IMR-90 (cell line): ENCODE results near the gene PPP3CA.

ENCODE experiments used
- BHLHE40 ChIP-seq: fragments of 150-350 bp; IDR thresholded peaks from 2 replicates; pipeline ENCODE4 v1.6.1; 2016; ENCODE audit warnings: mild to moderate bottlenecking, low read depth, low read length
- CHD1 ChIP-seq: IDR thresholded peaks from 2 replicates; pipeline ENCODE4 v1.6.1; 2012; ENCODE audit warnings: low read depth, low read length, improper control_type of control experiment
- POLR2A ChIP-seq: IDR thresholded peaks from 2 replicates; pipeline ENCODE4 v1.6.1; 2012; ENCODE audit warnings: mild to moderate bottlenecking, low read depth, low read length
- RFX5 ChIP-seq: IDR thresholded peaks from 2 replicates; pipeline ENCODE4 v1.8.0; 2012; ENCODE audit warnings: low read depth, mild to moderate bottlenecking, low read length, moderate library complexity
- SMC3 ChIP-seq: fragments of 150-350 bp; IDR thresholded peaks from 2 replicates; pipeline ENCODE4 v1.6.1; 2016; ENCODE audit warnings: low read depth, mild to moderate bottlenecking, antibody characterized with exemption, low read length, moderate library complexity
- TF ChIP-seq, protein P1 (sequence below): conservative IDR thresholded peaks from 2 replicates; pipeline ENCODE4 v1.5.1; 2012; ENCODE audit warnings: mild to moderate bottlenecking, low read depth, low read length, improper control_type of control experiment

DNA sequence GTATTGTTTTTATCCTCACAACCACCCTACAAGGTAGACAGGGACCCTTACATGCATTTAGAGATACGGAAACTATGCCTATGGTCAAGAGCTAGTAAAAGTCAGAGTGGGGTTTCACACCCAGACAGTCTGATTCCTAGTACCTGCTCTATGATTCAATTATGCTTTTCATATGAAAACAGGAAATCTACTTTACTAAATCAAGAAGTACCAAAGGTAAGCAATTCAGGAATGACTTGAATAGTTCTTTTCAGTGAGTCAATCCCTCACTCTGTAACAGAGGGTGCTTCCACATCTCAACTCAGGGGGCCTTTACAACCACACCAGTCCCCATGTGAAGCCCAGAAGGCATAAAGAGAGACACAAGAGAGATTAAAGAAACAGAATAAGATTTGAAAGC is 191.4 kb downstream of the PPP3CA start:
- TF ChIP-seq, protein P1, sequence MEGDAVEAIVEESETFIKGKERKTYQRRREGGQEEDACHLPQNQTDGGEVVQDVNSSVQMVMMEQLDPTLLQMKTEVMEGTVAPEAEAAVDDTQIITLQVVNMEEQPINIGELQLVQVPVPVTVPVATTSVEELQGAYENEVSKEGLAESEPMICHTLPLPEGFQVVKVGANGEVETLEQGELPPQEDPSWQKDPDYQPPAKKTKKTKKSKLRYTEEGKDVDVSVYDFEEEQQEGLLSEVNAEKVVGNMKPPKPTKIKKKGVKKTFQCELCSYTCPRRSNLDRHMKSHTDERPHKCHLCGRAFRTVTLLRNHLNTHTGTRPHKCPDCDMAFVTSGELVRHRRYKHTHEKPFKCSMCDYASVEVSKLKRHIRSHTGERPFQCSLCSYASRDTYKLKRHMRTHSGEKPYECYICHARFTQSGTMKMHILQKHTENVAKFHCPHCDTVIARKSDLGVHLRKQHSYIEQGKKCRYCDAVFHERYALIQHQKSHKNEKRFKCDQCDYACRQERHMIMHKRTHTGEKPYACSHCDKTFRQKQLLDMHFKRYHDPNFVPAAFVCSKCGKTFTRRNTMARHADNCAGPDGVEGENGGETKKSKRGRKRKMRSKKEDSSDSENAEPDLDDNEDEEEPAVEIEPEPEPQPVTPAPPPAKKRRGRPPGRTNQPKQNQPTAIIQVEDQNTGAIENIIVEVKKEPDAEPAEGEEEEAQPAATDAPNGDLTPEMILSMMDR, result no peak
- TF ChIP-seq CHD1 (no peak), BHLHE40 (no peak), SMC3 (no peak), POLR2A (no peak), RFX5 (no peak)
